K562 (cell line): ENCODE data around the gene E2F2. TPM values are rescaled to one million over a fixed set of nuclear protein-coding genes. Genes with fewer than 3 reads are reported as not detected.

Experiments
- FOXJ2 ChIP-seq: fragments of 200-800 bp; sonication (Bioruptor generic); IDR thresholded peaks from 2 replicates; pipeline ENCODE4 v1.6.1; 2016; ENCODE audit warnings: missing genetic modification characterization, missing compliant biosample characterization
- IFI16 ChIP-seq: fragments of 250-450 bp; sonication (Bioruptor Pico); IDR thresholded peaks from 2 replicates; pipeline ENCODE4 v2.1.2; 2022; ENCODE audit warnings: mild to moderate bottlenecking, inconsistent platforms
- SAP30 ChIP-seq: fragments of 200-600 bp; sonication (generic); IDR thresholded peaks from 2 replicates; pipeline ENCODE4 v1.6.1; 2012; ENCODE audit warnings: borderline replicate concordance, low read depth, mild to moderate bottlenecking, moderate library complexity, low read length, control low read depth, inconsistent platforms; ENCODE audit not compliant: insufficient read depth, poor library complexity, severe bottlenecking
- ZNF311 ChIP-seq: fragments of 250-450 bp; sonication (Bioruptor Pico); IDR thresholded peaks from 2 replicates; pipeline ENCODE4 v1.4.0; 2020; ENCODE audit warnings: mild to moderate bottlenecking, moderate library complexity
- ZNF668 ChIP-seq: fragments of 250-450 bp; sonication (Bioruptor Pico); IDR thresholded peaks from 2 replicates; pipeline ENCODE4 v1.8.0; 2022; ENCODE audit warnings: mild to moderate bottlenecking, inconsistent platforms
- polyA plus RNA-seq, 8 experiments: library from polyadenylated mRNA; depleted of rRNA in 4 of 8; stranded (reverse) in 5 of 8; unstranded in 3 of 8; fragments of >200 nt; fragmentation: Nextera tagmentation in 2 of 8; fragmentation: Illumina TruSeq in 1 of 8; extraction: Ambion mirVana in 2 of 8; extraction: Trizol in 1 of 8; gene quantifications; 2 replicates each; pipeline versions ENCODE4 v1.2.1 to v1.2.3, GENCODE V29; 2011 to 2014; ENCODE audit warnings: inconsistent platforms in 1 of 8, missing spikeins in 1 of 8
- total RNA-seq, 7 experiments: library from RNA; depleted of rRNA in 6 of 7; stranded (reverse); fragments of >200 nt in 6 of 7; fragmentation: Illumina TruSeq in 2 of 7; extraction: Trizol in 2 of 7; gene quantifications; 2 replicates each; pipeline versions ENCODE4 v1.2.1 to v1.2.3, GENCODE V29; 2011 to 2021; ENCODE audit warnings: low replicate concordance in 1 of 7
- TF ChIP-seq, protein P1 (sequence below): fragments of 450-650 bp; IDR thresholded peaks from 2 replicates; pipeline ENCODE4 v1.6.1; 2016; ENCODE audit warnings: low read depth
- TF ChIP-seq, protein P2 (sequence below): fragments of 150-350 bp; IDR thresholded peaks from 2 replicates; pipeline ENCODE4 v1.6.1; 2014; ENCODE audit warnings: low read depth, mild to moderate bottlenecking, low read length, borderline replicate concordance
- TF ChIP-seq, protein P3 (sequence below): fragments of 250-450 bp; sonication (Bioruptor Pico); IDR thresholded peaks from 2 replicates; pipeline ENCODE4 v1.8.0; 2022; ENCODE audit warnings: moderate library complexity, mild to moderate bottlenecking, inconsistent platforms
- TF ChIP-seq, protein P4 (sequence below), 3 experiments: fragments of 200-800 bp in 1 of 3; fragments of 250-450 bp in 1 of 3; fragments of 450-650 bp in 1 of 3; sonication (Bioruptor Pico) in 1 of 3; sonication (Bioruptor generic) in 1 of 3; formaldehyde crosslinking in 1 of 3; IDR thresholded peaks; 2 replicates each; pipeline versions ENCODE4 v1.6.1 to v1.8.0; 2016 to 2022; ENCODE audit warnings: mild to moderate bottlenecking in 2 of 3, missing genetic modification characterization in 2 of 3, missing compliant biosample characterization in 1 of 3, moderate library complexity in 1 of 3

Gene E2F2
- total and polyA plus RNA-seq, 9 of the 15 experiments (the other 6 are each of a cell fraction or from before 2014, with no cell fraction given), result 3.1 to 25.3 (median 11.4) TPM

DNA sequence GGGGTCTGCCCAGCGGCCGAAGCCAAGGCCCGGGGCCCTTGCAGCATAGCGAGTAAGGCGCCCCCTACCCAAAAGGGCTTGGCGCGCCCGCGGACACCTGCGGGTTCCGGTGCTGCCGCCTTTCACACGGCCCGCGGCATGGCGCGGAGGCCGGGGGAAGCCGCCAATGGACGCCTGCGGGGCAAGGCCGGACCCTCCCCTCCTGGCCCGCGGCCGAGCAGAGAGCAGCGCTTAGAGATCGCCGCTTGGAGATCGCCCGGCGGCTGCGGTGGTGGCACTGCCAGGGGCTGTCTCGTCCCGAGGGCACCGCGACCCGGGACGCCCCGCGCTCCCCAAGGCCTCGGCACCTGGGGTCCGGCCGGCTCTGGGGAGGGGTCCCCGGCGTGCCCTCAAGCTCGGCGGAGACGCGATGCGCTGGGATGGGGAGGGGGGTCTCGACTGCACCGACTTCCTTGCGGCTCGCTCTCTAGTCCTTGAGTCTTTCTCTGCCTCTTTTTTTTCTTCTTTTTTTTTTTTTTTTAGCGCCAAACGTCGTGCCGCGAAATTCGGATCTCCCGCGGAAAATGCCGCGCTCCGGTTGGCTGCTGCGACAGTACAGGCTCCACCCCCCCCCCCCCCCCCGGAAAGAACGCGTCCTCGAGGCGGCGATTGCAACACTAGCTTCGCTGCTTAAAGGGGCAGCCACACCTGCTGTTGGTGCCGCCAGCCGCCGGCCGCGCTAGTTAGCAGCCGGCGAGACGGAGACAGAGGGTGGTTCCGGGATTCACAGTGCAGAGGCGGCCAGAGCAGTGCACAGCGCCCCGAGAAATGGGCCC lies at the start of gene E2F2 (continued):
- TF ChIP-seq, protein P1, sequence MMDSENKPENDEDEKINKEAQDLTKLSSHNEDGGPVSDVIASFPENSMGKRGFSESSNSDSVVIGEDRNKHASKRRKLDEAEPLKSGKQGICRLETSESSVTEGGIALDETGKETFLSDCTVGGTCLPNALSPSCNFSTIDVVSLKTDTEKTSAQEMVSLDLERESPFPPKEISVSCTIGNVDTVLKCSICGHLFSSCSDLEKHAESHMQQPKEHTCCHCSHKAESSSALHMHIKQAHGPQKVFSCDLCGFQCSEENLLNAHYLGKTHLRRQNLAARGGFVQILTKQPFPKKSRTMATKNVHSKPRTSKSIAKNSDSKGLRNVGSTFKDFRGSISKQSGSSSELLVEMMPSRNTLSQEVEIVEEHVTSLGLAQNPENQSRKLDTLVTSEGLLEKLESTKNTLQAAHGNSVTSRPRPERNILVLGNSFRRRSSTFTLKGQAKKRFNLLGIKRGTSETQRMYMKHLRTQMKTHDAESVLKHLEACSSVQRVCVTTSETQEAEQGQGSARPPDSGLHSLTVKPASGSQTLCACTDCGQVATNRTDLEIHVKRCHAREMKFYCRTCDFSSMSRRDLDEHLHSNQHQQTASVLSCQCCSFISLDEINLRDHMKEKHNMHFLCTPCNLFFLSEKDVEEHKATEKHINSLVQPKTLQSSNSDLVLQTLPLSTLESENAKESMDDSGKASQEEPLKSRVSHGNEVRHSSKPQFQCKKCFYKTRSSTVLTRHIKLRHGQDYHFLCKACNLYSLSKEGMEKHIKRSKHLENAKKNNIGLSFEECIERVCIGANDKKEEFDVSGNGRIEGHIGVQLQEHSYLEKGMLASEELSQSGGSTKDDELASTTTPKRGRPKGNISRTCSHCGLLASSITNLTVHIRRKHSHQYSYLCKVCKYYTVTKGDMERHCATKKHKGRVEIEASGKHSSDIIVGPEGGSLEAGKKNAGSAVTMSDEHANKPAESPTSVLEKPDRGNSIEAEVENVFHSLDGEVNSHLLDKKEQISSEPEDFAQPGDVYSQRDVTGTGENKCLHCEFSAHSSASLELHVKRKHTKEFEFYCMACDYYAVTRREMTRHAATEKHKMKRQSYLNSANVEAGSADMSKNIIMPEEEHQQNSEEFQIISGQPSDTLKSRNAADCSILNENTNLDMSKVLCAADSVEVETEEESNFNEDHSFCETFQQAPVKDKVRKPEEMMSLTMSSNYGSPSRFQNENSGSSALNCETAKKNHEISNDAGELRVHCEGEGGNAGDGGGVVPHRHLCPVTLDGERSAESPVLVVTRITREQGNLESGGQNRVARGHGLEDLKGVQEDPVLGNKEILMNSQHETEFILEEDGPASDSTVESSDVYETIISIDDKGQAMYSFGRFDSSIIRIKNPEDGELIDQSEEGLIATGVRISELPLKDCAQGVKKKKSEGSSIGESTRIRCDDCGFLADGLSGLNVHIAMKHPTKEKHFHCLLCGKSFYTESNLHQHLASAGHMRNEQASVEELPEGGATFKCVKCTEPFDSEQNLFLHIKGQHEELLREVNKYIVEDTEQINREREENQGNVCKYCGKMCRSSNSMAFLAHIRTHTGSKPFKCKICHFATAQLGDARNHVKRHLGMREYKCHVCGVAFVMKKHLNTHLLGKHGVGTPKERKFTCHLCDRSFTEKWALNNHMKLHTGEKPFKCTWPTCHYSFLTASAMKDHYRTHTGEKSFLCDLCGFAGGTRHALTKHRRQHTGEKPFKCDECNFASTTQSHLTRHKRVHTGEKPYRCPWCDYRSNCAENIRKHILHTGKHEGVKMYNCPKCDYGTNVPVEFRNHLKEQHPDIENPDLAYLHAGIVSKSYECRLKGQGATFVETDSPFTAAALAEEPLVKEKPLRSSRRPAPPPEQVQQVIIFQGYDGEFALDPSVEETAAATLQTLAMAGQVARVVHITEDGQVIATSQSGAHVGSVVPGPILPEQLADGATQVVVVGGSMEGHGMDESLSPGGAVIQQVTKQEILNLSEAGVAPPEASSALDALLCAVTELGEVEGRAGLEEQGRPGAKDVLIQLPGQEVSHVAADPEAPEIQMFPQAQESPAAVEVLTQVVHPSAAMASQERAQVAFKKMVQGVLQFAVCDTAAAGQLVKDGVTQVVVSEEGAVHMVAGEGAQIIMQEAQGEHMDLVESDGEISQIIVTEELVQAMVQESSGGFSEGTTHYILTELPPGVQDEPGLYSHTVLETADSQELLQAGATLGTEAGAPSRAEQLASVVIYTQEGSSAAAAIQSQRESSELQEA, result no peak
- TF ChIP-seq SAP30, result peak; percentile 97
- no peak for TF ChIP-seq IFI16
- no peak; the same call in 1 of the 2 replicates for TF ChIP-seq ZNF311 (CRISPR knock-in tag)
- TF ChIP-seq FOXJ2 (tag), result no peak
- TF ChIP-seq, protein P2, sequence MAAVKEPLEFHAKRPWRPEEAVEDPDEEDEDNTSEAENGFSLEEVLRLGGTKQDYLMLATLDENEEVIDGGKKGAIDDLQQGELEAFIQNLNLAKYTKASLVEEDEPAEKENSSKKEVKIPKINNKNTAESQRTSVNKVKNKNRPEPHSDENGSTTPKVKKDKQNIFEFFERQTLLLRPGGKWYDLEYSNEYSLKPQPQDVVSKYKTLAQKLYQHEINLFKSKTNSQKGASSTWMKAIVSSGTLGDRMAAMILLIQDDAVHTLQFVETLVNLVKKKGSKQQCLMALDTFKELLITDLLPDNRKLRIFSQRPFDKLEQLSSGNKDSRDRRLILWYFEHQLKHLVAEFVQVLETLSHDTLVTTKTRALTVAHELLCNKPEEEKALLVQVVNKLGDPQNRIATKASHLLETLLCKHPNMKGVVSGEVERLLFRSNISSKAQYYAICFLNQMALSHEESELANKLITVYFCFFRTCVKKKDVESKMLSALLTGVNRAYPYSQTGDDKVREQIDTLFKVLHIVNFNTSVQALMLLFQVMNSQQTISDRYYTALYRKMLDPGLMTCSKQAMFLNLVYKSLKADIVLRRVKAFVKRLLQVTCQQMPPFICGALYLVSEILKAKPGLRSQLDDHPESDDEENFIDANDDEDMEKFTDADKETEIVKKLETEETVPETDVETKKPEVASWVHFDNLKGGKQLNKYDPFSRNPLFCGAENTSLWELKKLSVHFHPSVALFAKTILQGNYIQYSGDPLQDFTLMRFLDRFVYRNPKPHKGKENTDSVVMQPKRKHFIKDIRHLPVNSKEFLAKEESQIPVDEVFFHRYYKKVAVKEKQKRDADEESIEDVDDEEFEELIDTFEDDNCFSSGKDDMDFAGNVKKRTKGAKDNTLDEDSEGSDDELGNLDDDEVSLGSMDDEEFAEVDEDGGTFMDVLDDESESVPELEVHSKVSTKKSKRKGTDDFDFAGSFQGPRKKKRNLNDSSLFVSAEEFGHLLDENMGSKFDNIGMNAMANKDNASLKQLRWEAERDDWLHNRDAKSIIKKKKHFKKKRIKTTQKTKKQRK, result no peak
- TF ChIP-seq, protein P3, sequence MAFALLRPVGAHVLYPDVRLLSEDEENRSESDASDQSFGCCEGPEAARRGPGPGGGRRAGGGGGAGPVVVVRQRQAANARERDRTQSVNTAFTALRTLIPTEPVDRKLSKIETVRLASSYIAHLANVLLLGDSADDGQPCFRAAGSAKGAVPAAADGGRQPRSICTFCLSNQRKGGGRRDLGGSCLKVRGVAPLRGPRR (CRISPR knock-in tag), result no peak
- TF ChIP-seq, protein P4, sequence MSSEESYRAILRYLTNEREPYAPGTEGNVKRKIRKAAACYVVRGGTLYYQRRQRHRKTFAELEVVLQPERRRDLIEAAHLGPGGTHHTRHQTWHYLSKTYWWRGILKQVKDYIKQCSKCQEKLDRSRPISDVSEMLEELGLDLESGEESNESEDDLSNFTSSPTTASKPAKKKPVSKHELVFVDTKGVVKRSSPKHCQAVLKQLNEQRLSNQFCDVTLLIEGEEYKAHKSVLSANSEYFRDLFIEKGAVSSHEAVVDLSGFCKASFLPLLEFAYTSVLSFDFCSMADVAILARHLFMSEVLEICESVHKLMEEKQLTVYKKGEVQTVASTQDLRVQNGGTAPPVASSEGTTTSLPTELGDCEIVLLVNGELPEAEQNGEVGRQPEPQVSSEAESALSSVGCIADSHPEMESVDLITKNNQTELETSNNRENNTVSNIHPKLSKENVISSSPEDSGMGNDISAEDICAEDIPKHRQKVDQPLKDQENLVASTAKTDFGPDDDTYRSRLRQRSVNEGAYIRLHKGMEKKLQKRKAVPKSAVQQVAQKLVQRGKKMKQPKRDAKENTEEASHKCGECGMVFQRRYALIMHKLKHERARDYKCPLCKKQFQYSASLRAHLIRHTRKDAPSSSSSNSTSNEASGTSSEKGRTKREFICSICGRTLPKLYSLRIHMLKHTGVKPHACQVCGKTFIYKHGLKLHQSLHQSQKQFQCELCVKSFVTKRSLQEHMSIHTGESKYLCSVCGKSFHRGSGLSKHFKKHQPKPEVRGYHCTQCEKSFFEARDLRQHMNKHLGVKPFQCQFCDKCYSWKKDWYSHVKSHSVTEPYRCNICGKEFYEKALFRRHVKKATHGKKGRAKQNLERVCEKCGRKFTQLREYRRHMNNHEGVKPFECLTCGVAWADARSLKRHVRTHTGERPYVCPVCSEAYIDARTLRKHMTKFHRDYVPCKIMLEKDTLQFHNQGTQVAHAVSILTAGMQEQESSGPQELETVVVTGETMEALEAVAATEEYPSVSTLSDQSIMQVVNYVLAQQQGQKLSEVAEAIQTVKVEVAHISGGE (CRISPR knock-in tag; IDR thresholded peaks at IDR 0.05), result peak in 1 of 3 experiments; percentile 25; a peak in 2 of 6 replicates
- TF ChIP-seq ZNF668 (CRISPR knock-in tag), result no peak
